Prostate gland (tissue), 2 donors: ENCODE results near the gene TLX2. TPM values are rescaled to one million over a fixed set of nuclear protein-coding genes. Genes with fewer than 3 reads are reported as not detected.
A peak's percentile ranks its signal among the peaks of the same experiment; 100 is the strongest.
"Not testable (repeated sequence)": the region's sequence is repeated elsewhere in the genome, so short reads cannot be mapped to it uniquely, and the experiment has no call there.

Experiments used
- DNase-seq: peaks from one replicate; pipeline ENCODE4 v3.0.0-alpha.2; 2019; ENCODE audit warnings: low spot score
- H3K27ac ChIP-seq, 2 donors: fragments of 200-600 bp; sonication (generic); 2 replicates each; pipeline ENCODE4 v1.5.1; 2017 to 2019
- H3K27me3 ChIP-seq: fragments of 200-600 bp; sonication (generic); replicated peaks from 2 replicates; pipeline ENCODE4 v1.5.1; 2019; ENCODE audit not compliant: insufficient read depth
- H3K36me3 ChIP-seq, 2 donors: fragments of 200-600 bp; sonication (generic); 1 replicate in 1 of 2; 2 replicates in 1 of 2; pipeline versions ENCODE4 v1.5.1 to v1.8.1; 2017 to 2019
- H3K4me1 ChIP-seq: fragments of 200-600 bp; sonication (generic); replicated peaks from 2 replicates; pipeline ENCODE4 v1.5.1; 2019
- H3K4me3 ChIP-seq, 2 donors: fragments of 200-600 bp; sonication (generic); 2 replicates each; pipeline ENCODE4 v1.5.1; 2017 to 2019
- H3K9me3 ChIP-seq: fragments of 200-600 bp; sonication (generic); 2 replicates; pipeline ENCODE4 v1.5.1; 2017
- POLR2A ChIP-seq: fragments of 450-650 bp; IDR thresholded peaks from one replicate; pipeline ENCODE4 v1.6.1; 2016; ENCODE audit warnings: antibody characterized with exemption, mild to moderate bottlenecking
- POLR2AphosphoS5 ChIP-seq: sonication (generic); formaldehyde crosslinking; IDR thresholded peaks from one replicate; pipeline ENCODE4 v1.6.1; 2017; ENCODE audit warnings: antibody characterized with exemption
- WGBS: methylation state at CpG from one replicate; pipeline ENCODE4 v1.1.5; 2018; 5-methylcytosine and 5-hydroxymethylcytosine counted together
- intact Hi-C: fragments of 100-400 bp; cut with DNase I; formaldehyde crosslinking; loops from one replicate; pipeline ENCODE4 v1.14.2; 2022
- total RNA-seq, 2 donors: library from RNA; depleted of rRNA; stranded (reverse); fragments of >200 nt; gene quantifications; one replicate each; pipeline ENCODE4 v1.1.0, GENCODE V29; 2016
- TF ChIP-seq, protein P1 (sequence below), 4 experiments: fragments of 200-600 bp in 2 of 4; fragments of 450-650 bp in 2 of 4; sonication (generic) in 2 of 4; IDR thresholded peaks; 1 replicate in 3 of 4; 2 replicates in 1 of 4; pipeline ENCODE4 v1.5.1; 2016 to 2019; ENCODE audit warnings: antibody characterized with exemption in 4 of 4, mild to moderate bottlenecking in 2 of 4, moderate library complexity in 2 of 4

TLX2 gene
- total RNA-seq, 2 donors from 2014 or later = 0.97 TPM; not detected in 1

DNA sequence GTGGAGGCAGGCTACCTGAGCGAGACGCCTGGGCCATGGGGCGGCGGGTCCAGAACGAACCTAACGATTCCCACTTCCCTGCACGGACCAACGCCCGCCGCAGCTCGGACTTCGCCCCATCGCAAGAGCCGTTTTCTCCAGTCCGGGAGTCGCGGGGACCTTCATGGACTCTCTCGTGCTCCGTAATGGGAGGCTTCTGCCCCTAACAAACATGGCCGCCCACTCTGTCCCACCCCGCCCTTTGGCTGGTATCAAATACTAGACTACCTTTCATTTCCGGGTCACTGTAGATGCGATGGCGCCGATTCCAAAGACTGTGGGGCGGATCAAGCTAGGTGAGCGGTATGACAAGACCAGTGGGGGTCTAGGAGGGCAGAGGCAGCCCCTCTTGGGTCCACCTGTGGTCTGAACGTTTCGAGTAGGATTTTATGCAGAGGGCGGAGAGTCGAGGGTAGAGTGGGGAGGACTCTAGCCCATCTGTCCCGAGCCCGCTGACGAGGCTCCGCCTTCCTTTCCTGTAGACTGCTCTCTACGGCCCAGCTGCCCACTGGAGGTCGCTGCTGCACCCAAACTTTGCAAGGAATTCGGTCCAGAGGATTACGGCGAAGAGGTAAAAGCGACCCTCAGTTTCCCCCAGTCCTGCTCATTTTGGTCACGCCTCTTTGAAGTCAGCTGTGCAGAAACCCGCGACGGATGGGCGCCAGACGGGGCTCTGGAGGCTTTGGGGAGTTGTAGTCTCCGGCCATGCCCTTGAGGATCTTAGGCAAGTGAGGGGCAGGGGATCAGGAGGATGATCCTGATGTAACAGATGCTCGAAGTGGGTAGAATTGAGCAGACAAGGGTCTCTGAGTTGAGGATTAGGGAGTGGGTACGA, 31.2 kb upstream of the TLX2 start, which contains the start of the genes CCDC142 and TTC31:
TSS of gene CCDC142 (minus strand) at position 198 of the 874 bp plus-strand sequence. CDS start at position 37, 161 bp downstream.
TSS of gene TTC31 (plus strand) at position 281 of the 874 bp plus-strand sequence. CDS start at position 296, 15 bp downstream.
- Histone ChIP-seq H3K27me3 (no peaks in the 10 kb centered on the region), H3K36me3 (no peaks in the 10 kb centered on the region), H3K9me3 (no peaks in the 10 kb centered on the region), H3K27ac (peak within 1 kb of the TSS; percentile 83 to 90), H3K4me1 (peaks cover 13% of the 10 kb centered on the region), H3K4me3 (peak within 1 kb of the TSS; percentile 74 to 84)
- DNase-seq = peak; percentile 96
- intact Hi-C loops = loop anchor here (1.0 to 2.0 kb wide), 2 partner anchors 46 to 104 kb away; partner anchors contain the start of genes AUP1 and HTRA2
- WGBS = under 1% methylated on average over 44 of the region's 50 CpGs
- TF ChIP-seq, protein P1, sequence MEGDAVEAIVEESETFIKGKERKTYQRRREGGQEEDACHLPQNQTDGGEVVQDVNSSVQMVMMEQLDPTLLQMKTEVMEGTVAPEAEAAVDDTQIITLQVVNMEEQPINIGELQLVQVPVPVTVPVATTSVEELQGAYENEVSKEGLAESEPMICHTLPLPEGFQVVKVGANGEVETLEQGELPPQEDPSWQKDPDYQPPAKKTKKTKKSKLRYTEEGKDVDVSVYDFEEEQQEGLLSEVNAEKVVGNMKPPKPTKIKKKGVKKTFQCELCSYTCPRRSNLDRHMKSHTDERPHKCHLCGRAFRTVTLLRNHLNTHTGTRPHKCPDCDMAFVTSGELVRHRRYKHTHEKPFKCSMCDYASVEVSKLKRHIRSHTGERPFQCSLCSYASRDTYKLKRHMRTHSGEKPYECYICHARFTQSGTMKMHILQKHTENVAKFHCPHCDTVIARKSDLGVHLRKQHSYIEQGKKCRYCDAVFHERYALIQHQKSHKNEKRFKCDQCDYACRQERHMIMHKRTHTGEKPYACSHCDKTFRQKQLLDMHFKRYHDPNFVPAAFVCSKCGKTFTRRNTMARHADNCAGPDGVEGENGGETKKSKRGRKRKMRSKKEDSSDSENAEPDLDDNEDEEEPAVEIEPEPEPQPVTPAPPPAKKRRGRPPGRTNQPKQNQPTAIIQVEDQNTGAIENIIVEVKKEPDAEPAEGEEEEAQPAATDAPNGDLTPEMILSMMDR (IDR thresholded peaks at IDR 0.05) = peak; percentile 61 to 94 (median 90)
- peak; percentile 98 for TF ChIP-seq POLR2AphosphoS5
- TF ChIP-seq POLR2A = peak; percentile 26

DNA sequence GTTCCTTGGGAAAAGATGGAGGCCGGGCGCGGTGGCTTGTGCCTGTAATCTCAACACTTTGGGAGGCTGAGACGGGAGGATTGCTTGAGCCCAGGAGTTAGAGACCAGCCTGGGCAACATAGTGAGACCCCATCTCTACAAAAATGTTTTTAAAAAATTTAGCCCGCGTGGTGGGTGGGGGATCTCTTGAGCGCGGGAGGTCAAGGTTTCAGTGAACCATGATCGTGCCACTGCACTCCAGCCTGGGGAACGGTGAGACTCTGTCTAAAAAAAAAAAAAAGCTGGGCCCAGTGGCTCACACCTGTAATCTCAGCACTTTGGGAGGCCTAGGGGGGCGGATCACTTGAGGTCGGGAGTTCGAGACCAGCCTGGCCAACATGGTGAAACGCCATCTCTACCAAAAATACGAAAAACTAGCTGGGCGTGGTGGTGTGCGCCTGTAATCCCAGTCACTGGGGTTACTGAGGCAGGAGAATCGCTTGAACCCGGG, 30.5 kb upstream of the TLX2 start:
- Histone ChIP-seq H3K4me3 (peak overlapping the region; percentile 74 to 84), H3K27ac (peak overlapping the region in 1 of 2 donors; percentile 83), H3K4me1 (peaks cover 13% of the 10 kb centered on the region)
- WGBS = 83% methylated on average over 19 of the region's 19 CpGs
- not testable (repeated sequence) for DNase-seq, H3K27me3 ChIP-seq, H3K9me3 ChIP-seq, H3K36me3 ChIP-seq
- intact Hi-C loops = loop anchor here (1.0 to 2.0 kb wide), 2 partner anchors 46 to 103 kb away; partner anchors contain the start of genes AUP1 and HTRA2

DNA sequence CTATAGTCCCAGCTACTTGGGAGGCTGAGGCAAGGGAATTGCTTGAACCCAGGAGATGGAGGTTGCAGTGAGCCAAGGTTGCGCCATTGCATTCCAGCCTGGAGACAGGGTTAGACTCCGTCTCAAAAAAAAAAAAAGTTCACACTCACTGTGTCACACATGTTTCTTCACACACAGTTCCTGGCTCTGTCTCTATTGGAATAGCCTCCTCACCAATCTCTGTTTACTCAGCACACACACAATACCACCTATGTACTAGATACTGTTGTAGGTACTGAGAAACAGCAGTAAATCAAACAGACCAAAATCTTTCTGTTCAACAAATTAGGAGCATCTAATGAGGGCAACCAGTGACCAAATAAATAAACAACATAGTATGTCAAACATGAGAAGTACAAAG, 28.1 kb upstream of the TLX2 start:
- intact Hi-C loops = no loop called here
- Histone ChIP-seq H3K4me3 (no peak overlapping the region), H3K9me3 (no peaks in the 10 kb centered on the region), H3K4me1 (peaks cover 7% of the 10 kb centered on the region), H3K36me3 (peaks cover 0 to 5% of the 10 kb centered on the region in 2 donors), H3K27me3 (no peaks in the 10 kb centered on the region), H3K27ac (no peak overlapping the region)
- DNase-seq = no peak
- TF ChIP-seq POLR2AphosphoS5 = no peak
- no peak for TF ChIP-seq POLR2A
- TF ChIP-seq, protein P1 (IDR thresholded peaks at IDR 0.05) = no peak
- 87% methylated on average over 2 of the region's 2 CpGs for WGBS

DNA sequence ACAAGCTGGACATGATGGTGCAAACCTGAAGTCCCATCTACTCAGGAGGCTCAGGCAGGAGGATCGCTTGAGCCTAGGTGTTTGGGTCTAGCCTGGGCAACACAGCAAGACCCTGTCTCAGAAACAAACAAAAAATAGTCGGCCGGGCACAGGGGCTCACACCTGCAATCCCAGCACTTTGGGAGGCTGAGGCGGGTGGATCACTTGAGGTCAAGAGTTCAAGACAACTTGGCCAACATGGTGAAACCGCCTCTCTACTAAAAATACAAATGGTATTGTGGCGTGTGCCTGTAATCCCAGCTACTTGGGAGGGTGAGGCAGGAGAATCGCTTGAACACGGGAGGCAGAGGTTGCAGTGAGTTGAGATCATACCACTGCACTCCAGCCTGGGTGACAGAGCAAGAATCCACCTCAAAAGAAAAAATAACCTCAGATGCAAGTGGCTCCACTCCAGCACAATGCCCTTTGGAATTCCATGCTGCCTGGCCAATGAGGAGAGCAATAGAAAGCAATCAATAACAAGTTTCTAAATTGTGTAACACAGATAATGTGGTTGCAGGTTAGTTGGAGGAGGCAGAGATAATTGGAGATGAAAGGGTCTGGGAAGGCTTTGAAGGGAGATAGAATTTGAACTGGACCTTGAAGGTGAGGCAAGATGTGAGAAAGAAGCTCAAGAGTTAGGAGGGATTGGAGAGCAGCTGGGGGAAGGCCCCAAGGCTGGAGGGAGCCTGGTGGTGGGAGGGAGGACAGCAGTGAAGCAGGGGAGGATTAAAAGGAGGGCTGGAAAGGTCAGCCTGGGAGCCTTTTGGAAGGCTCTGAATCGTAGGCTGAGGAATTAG, 25.4 kb upstream of the TLX2 start:
- no peak for DNase-seq
- Histone ChIP-seq H3K27me3 (no peaks in the 10 kb centered on the region), H3K36me3 (peaks cover 17 to 24% of the 10 kb centered on the region in 2 donors), H3K4me1 (no peaks in the 10 kb centered on the region), H3K9me3 (no peaks in the 10 kb centered on the region), H3K4me3 (no peak overlapping the region), H3K27ac (no peak overlapping the region)
- 92% methylated on average over 9 of the region's 9 CpGs for WGBS
- intact Hi-C loops = no loop called here
- no peak for TF ChIP-seq POLR2AphosphoS5
- TF ChIP-seq, protein P1 (IDR thresholded peaks at IDR 0.05) = no peak
- TF ChIP-seq POLR2A = no peak

DNA sequence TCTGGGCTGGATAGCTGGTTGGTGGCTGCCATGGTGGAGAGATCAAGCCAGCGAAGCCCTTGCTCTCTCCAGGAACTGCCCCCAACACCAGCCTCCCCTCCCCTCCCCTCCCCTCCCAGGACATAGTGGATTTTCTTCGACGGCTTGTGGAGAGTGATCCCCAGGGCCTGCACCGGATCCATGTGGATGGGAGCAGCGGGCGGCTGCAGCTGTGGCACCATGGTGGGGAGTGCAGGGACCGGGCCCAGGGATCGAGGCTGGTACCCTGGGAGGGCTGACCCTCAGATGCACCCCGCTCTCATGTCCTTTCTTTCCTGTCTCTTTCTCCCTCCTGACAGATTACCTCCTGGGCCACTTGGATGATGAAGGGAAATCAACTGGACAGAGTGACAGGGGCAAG, 24.3 kb upstream of the TLX2 start:
- Histone ChIP-seq H3K36me3 (peaks cover 17 to 24% of the 10 kb centered on the region in 2 donors), H3K4me3 (no peak overlapping the region), H3K27me3 (no peaks in the 10 kb centered on the region), H3K27ac (no peak overlapping the region), H3K4me1 (no peaks in the 10 kb centered on the region), H3K9me3 (no peaks in the 10 kb centered on the region)
- DNase-seq = no peak
- intact Hi-C loops = no loop called here
- TF ChIP-seq POLR2AphosphoS5 = no peak
- TF ChIP-seq, protein P1 (IDR thresholded peaks at IDR 0.05) = no peak
- no peak for TF ChIP-seq POLR2A
- 92% methylated on average over 9 of the region's 9 CpGs for WGBS
